GM11168 (cell line): ENCODE measurements around the gene DNMT3A.
"Not testable (repeated sequence)": the region's sequence is repeated elsewhere in the genome, so short reads cannot be mapped to it uniquely, and the experiment has no call there.

Source experiments
- in situ Hi-C: fragments of 300-500 bp; cut with MboI; formaldehyde crosslinking; loops from one replicate; pipeline ENCODE4 v1.12.0; 2022; ENCODE audit warnings: low sequenced_read_pairs; ENCODE audit not compliant: unreplicated experiment

The DNMT3A gene

DNA sequence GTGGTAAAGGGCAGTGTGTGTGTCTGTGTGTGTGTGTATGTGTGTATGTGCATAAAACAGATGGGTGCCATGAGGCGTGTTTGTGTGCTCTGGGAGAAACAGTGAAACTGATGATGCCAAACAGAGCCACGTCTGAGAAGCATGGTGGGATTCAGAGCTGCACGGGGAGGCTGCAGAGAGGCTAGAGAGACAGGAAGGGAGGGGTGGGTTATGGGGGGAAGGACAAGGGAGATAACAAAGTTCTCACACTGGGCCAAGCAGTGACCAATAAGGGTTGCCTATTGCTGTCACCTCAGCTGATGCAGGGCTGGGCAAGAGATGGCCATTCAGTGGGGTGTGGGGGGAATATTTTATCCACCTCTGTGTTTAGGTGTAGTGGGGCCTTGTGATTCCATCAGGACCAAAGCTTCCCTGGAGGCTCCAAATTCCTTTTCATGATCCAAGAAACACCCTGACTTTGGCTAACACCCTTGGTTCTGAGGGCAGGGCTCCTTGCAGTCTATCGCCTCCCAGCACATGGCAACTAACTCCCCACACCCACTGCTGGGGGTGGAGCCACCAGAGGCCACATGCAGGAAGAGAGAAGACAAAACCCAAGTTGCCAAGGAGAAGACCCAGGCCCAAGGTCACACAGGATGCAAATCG, 119.1 kb downstream of the DNMT3A start:
- in situ Hi-C loops: no loop called here

DNA sequence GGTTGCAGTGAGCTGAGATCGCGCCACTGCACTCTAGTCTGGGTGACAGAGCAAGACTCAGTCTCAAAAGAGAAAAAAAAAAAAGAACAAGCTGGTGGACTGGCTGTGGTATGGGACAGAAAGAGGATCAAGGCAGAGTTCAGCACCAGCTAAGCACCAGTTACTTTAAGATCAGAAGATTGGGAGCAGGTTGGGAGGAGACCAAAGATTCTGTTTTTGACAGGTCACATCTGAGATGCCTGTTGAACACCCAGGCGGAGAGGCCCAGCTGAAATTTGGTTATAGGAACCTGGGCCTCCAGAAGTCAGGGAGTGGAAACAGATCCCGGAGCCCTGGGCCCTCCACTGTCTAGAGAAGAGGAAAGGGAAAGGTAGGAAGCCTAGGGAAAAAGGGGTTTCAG, 120.1 kb downstream of the DNMT3A start:
- in situ Hi-C loops: no loop called here

DNA sequence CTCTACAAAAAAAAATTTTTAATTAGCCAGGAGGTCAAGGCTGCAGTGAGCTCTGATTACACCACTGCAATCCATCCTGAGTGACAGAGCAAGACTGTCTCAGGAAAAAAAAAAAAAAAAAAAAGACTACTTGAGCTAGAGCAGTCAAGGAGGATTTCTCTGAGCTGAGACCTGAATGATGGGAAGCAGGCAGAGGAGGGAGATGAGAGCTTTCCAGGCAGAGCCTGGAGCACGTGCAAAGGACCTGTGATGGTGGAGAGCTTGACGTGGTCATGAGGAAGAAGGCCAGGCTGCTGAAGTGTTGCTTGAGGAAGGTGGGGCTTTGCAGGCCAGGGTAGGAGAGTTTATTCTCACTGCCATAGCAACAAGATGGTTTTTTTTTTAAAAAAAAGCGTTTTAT, 121.4 kb downstream of the DNMT3A start:
- in situ Hi-C loops: no loop called here

DNA sequence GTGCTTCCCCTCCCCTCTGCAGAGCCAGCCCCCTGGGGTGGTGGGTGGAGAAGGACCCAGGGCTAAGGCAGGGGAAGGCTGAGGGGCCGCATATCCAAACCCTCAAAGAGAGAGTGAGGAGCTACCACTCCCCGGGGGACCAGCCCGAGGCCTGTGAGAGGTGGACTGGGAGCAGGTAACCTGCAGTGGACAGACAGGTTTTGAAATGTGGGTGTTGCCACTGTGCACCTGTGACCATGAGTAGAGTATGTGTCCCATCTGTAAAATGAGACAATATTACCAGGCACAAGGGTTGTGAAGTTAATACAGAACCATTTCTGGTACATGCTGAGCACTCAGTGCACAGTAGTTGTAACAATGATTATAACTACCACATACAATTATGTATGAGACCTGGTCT, 122.1 kb downstream of the DNMT3A start:
- in situ Hi-C loops: no loop called here

DNA sequence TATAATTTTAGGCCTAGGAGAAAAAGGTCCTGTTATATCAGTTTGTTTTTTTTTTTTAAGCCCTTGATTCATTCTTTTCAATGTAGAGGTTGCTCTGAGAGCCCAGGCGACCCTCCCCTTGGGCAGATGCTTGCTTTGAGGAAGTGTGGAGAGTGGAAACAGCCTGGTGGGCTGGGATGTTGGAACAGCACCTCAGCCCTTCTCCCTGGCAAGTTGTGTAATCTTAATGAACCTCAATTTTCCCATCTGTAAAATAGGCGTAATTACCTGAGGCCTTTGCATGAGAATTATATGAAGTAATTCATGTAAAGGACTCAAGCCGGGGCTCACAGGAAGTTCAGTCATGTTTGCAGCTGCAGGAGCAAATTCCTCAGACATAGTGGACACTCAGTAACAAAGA, 123.6 kb downstream of the DNMT3A start:
- in situ Hi-C loops: no loop called here

DNA sequence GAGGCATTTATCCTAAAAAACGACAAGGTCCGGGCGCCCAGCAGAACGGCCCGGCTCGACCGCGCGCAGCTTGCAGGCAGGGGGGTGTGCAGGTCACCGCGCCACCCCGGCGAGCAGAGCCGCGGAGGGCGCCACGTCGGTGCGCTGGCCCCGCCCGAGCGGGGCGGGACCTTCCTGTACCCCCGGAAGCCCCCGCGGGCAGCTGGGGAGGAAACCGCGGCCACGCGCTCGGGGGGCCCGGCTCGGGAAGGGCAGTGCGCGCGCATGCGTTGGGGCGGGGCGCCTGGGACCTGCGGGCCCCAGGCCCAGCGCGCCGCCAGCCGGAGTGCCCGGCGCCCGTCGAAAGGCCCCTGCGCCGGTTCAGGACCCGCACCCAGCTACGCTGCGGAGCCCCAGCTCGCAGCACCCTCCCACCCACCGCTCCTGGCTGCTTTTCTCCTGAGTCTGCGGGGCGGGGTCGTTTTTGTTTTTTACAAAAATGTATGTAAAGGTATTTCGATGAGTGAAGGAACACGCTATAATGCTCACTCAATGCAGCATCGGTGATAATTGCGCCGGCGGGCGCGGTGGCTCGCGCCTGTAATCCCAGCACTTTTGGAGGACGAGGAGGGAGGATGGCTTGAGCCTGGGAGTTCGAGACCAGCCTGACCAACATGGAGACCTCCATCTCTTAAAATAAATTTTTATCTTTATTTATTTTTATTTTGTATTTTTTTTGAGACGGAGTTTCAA, 125.6 kb downstream of the DNMT3A start:
- in situ Hi-C loops: no loop called here

DNA sequence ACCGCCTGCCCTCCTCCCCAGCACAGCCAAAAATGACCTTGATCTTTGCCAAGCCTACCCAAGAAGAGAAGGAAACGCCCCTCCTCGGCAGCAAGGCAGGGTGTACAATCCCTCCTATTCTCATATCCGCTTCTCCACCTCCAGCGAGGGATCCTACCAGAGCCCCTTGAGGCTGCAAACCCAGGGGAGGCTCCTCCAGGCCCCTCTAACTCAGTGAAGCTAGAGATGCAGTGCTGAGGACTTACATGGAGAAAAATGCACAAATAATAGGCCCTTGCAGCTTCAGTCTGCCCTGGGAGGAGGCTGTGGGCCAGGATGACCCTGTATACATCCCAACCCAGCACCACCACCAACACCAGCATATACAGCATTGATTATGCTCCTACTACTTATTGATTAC, 126.5 kb downstream of the DNMT3A start:
- in situ Hi-C loops: no loop called here

DNA sequence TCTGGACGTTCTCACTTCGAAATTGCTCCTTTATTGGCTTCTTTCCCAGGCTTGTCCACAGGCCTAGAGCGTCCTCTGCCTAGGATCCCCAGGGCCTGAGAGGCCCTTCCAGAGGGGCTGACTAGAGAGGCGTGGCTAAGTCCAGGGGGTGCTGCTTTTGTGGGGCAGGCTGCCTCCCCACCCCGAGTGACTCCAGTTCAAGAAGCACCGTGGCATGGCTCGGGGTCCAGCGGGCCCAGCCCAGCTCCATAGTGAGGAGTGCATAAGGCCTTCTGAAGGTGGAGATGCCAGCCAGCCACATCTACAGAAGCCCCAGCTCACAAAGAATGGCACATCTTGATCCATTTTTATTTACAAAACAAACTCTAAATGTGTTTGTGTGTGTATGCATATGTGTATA, 128.5 kb downstream of the DNMT3A start:
- in situ Hi-C loops: no loop called here

DNA sequence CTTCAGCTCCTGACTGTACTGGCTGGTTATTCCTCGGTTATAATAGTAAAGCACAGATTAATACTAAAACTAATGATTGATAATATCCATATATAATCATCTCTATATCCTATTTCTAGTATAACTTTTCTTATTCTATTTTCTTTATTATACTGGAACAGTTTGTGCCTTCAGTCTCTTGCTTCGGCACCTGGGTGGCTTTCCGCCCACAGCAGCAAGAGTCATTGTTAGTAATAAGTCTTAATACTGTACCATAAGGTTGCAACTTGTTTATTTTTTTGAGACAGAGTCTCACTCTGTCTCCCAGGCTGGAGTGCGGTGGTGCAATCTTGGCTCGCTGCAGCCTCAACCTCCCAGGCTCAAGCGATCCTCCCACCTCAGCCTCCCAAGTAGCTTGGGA, 130.8 kb downstream of the DNMT3A start:
- in situ Hi-C loops: not testable (repeated sequence)

DNA sequence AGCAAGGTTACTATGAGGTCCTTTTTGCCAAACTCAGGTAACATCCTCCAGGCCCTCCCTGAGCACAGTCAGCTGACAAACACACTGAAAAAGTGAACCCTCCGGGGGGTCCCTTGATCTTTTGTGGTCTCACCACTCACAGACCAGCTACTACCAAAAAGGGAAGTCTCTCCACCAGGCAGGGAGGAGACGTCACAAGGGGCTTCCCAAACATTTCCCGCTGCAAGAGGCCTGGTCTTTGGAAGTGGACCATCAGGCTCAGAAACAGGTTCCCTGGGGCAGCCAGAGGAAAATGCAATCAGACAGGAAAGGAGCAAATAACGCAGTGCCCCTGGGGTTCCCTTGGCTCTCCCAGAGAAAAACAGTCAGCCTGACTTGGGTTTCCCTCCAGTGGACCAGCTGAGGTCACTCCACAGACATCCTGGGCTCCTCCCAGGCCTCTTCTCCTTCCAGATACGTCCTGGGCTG, 134.6 kb downstream of the DNMT3A start:
- in situ Hi-C loops: no loop called here

DNA sequence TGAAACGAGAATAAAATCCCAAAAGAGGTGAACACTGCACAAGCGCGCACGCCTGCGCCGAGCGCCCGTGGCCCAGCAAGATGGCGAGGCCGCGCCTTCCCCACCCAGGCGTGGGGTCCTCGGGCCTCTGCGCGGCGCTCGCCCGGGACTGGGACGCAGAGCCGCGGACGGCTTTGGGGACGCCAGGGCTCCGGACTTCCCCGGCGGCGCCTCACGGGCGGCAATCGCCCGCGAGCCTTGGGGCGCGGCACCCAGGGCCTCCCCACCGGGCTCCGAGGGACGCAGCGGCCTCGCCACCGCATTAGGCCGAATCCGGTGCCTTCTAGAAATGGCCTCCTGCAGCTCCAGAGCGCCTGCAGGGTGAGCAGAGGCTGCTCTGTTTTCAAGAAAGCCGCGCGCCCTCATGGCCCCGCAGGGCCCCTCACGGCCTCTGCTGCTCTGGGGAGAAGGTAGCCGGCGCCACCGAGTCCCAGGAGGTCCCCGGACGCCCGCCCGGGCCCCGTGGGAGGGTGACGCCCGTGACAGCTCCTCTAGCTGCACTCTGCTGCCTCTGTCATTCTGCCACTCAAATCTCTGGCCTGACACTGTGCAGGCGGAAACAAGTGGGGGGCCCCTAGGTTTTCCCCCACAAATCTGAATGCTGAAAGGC, 137.4 kb downstream of the DNMT3A start:
- in situ Hi-C loops: no loop called here

DNA sequence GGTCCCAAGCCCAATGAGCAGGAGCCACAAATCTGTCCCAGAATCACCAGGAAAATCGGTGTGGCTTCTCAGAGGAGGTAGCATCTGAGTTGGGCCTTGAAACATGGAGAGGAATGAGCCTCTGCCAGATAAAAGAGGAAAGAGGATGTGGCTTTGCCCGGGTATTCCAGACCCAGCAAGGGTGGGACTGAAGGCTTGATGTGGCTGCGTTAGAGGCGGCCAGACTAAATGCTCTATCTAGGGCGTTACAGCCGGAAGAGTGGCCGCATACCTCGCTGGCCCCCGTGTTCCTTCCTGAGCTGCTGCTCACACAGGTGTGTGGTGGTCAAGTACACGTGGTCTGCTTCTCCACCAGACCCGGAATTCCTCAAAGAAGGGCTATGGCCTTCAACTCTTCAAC, 139.4 kb downstream of the DNMT3A start:
- in situ Hi-C loops: no loop called here

DNA sequence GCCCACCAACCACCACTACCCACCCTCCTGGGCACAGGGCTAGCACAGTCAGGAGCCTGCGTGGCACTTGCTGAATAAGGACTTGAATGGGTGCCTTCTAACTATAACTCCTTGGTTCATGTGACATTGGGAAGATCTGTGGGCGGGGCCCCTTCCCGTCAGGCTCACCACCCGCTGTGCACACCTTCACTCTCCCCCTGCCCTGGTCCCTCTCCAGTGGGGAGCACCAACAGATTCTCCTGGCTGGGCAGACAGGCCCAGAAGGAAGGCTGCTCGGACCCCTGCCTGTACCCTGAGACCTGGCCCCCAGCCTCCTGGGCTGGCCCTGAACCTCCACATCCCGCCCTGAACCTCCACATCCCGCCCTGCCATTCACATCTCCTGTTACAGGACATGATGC, 139.9 kb downstream of the DNMT3A start:
- in situ Hi-C loops: no loop called here

DNA sequence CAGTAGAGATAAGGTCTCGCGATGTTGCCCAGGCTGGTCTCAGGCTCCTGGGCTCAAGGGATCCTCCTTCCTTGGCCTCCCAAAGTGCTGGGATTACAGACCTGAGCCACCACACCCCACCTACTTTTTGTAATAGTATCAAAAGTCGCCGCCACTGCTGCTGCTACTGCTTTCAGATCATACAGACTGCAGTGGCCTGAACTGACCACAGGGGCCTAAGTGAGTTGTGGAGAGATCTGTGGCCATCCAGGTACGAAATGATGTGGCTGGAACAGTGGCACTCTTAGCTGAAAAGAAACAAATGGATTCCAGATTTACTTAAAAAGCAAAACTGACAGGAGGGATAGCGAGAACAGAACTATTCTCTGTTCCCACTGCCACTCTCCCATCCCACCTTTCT, 140.5 kb downstream of the DNMT3A start:
- in situ Hi-C loops: no loop called here

DNA sequence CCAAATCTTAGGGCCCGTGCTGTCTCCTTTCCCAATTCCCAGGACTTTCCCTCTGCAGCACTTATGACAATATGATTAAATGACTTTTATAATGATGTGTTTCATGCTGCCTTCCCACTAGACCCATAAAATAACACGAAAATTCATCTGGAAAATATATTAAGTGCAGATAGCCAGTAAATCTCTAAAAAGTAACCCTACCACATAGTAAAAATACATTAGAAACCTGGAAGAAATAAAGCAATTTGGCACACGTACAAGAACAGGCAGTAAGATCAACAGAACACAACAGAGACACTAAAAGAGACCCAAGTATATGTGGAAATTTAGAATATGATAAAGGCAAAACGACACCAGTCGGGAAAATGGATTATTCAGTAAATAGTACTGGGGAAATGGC, 143.1 kb downstream of the DNMT3A start:
- in situ Hi-C loops: no loop called here

DNA sequence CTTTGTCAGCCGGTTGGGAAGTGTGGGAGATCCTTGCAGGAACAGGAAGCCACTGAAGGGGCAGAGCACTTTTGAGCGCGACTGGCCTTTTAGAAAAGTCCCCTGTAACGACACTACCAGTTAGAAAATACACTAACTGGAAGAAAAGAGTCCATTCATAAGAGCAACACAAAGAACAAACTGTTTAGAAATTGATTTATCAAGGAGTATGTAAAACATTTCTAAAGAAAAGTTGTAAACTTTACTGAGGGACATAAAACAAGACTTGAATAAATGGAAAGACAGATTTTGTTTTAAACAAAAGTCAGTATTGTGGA, 143.6 kb downstream of the DNMT3A start:
- in situ Hi-C loops: no loop called here

DNA sequence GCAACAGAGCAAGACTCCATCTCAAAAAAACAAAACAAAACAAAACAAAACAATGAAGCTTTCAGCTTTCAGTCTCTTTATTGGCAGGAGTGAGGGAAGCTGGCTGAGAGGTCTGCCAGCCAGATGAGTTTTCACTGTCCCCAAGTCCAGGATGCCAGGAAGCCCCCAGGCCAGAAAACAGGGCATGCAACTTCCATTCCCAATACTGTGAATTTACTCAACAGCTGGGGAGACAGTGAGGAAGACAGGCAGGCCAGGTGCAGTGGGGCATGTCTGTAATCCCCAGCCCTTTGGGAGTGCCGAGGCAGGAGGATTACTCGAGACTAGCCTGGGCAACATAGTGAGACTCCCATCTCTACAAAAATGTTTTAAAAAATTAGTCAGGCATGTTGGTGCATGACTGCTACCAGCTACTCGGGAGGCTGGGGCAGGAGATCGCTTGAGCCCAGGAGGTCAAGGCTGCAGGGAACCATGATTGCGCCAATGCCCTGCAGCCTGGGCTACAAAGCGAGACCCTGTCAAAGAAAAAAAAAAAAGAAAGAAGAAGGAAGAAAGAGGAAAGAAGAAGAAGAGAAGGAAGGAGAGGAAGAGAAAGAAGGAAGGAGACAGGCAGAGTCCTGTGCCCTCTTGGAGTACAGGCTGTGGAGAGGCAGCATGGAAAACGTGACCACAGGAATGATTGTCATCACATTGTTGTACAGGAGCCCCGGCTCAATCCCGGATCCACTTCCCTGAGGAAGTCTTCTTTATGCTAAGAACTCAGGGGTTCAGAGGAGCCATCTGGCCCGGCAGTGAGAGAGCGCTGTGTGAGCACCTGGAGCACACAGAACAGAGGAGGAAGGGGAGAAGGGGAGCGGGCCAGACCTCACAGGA, 144.2 kb downstream of the DNMT3A start:
- in situ Hi-C loops: no loop called here

DNA sequence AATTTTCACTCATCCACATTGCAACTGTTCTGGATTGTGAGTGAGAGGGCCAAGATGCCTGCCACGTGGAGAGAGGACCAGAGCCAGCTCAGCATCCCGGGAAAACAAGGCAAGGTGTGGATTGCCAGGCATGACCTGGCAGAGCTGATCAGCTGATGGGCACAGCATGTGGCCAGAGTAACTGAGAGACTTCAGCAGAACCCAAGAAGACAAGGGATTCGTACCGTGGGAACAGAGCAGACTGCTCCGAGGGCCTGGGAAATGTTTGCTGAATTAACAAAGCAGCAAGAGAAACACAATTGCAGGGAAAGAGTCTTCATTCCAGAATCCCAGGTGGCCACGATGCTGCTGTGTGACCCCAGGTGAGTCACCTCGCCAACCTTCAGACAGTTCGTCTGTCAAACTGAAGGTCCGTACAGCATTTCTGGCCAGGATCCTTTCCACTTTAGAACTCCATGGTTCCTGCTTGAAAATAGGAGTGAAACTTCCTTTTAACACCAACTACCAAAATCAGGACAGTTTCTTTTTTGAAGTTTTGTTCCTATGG, 147.1 kb downstream of the DNMT3A start:
- in situ Hi-C loops: no loop called here

DNA sequence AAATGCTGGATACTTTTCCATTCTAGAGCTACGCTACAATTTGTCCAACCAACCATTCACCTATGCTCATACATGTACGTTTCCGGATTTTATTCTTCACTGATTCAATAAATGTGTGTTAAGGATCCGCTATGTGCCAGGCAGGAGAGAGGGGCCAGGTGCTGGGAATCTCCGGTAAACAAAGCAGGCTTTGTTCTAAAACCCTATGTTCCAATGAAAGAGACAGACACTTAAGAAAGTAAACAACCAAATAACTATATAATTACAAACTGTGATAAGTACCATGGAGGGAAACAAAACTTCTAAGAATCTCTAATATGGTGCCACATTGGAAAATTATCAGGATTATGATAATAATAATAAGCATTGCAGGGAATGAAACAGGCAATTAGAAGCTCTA, 151.2 kb downstream of the DNMT3A start:
- in situ Hi-C loops: no loop called here

DNA sequence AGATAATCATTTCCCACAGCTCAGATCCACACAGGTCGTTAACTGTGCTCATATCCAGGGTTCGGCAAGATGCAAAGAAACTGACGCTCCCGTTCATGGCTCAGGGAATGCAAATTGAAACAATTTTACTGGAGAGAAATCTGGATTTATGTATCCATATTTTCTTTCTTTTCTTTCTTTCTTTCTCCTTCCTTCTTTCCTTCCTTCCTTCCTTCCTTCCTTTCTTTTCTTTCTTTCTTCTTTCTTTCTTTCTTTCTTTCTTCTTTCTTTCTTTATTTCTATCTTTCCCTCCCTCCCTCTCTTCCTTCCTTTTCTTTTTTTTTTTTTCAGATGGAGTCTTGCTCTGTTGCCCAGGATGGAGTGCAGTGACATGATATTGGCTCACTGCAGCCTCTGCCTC, 153.3 kb downstream of the DNMT3A start:
- in situ Hi-C loops: no loop called here
